GM19455 (cell line): ENCODE data around the gene SLC25A11.
"Not testable (repeated sequence)": the region's sequence is repeated elsewhere in the genome, so short reads cannot be mapped to it uniquely, and the experiment has no call there.

Experiments
- ATAC-seq: cut with Tn5 transposase; IDR thresholded peaks from one replicate; pipeline ENCODE4 v1.9.1; 2021; ENCODE audit not compliant: unreplicated experiment

SLC25A11 gene

DNA sequence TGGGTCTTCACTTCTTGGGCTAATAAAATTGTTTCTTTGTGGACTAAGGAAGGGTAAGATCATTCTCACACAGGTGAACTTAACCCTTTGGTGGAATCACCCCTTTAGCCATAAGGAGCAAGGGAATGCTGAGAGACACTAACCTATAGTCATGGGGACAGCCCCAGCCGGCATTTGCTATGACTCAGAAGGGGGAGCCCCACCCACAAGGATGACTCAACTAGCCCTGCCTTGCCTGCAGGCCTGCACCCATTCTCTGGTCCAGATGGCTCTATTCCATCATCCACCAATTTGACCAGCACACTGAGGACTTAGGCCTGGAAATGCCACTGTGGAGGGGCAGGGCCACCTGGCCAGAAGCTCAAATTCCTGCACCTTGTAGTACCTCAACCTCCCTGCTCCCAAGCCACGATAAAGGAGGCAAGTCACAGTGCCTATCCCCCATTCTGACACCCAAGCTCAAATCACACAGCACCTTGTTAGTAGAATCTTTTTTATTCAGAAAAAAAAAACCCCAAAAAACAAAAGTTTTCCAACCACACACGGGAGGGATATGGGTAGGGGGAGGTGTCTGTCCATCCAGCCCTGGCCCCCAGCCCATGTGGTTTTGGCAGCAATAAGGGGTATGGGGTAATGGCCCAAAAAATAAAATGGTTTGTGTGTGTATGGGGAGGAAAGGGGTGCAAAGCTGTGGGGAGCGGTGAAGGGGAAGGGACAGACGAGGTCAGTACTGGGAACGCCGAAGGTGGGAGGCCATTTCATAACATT, 5.5 kb upstream of the SLC25A11 start:
- ATAC-seq = no peak

- no peak for ATAC-seq
Measured at GRCh38 chr17:4944554-4945175, 4.8 kb upstream of the SLC25A11 start.

- ATAC-seq = no peak
Measured at GRCh38 chr17:4944163-4944553, 4.3 kb upstream of the SLC25A11 start.

GRCh38 chr17:4942760-4943508, 3.1 kb upstream of the SLC25A11 start:
- no peak for ATAC-seq

GRCh38 chr17:4941319-4941610, 1.4 kb upstream of the SLC25A11 start:
- no peak for ATAC-seq

- no peak for ATAC-seq
Measured at GRCh38 chr17:4940555-4941318, 891 bp upstream of the SLC25A11 start.

- peak; percentile 32 for ATAC-seq
Measured at GRCh38 chr17:4939546-4939795, 375 bp downstream of the SLC25A11 start.

- ATAC-seq = no peak
Measured at GRCh38 chr17:4938688-4939545, 929 bp downstream of the SLC25A11 start.

DNA sequence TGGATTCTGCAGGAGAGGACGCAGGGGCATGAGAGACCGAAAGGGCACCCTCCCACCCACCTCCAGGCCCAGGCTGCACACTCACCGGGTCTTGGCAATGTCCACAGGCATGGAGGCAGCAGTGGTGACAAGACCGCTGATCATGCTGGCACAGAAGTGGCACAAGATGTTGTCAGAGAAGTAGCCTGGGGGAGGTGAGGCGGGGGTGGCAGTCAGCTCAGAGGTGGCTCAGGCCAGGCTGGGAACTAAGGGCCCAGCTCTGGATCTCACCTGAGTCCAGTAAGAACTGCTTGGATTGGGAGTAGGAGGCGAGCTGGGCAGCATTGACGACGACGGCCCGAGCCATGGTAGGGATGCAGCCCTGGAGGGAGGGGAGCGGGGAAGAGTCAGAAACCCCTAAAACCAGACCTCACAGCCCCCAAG, 1.8 kb downstream of the SLC25A11 start:
- ATAC-seq = no peak

- no peak for ATAC-seq
Measured at GRCh38 chr17:4937553-4937952, 2.3 kb downstream of the SLC25A11 start.

DNA sequence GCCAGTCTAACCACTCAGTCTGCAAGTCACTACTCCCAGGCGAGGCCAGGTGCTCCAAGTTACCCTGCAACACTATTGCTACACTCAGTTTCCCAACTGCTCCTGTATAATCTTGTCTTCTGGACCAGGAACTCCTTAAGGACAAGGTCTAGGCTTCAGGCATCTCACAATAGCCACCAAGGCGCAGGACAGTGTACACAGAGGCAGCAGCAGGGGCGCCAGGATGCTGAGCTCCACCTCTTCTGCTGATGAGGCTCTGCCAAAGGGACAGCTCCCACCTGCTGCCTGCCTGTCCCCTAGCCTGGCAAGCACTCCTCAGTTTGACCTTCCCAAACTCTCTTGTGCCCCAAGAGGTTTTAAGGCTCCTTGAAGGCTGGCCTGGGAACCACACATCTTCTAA, 3.4 kb downstream of the SLC25A11 start:
- no peak for ATAC-seq

- ATAC-seq = no peak
Measured at GRCh38 chr17:4935650-4936049, 4.2 kb downstream of the SLC25A11 start.

- ATAC-seq = no peak
Measured at GRCh38 chr17:4934173-4934979, 5.5 kb downstream of the SLC25A11 start.

GRCh38 chr17:4933646-4934045, 6.2 kb downstream of the SLC25A11 start:
- no peak for ATAC-seq

GRCh38 chr17:4932756-4933155, 7.1 kb downstream of the SLC25A11 start:
- no peak for ATAC-seq

- no peak for ATAC-seq
Measured at GRCh38 chr17:4931963-4932362, 7.9 kb downstream of the SLC25A11 start, which contains the start of gene GP1BA. Gene GP1BA (plus strand): TSS chr17:4932277. CDS start chr17:4932605, 328 bp downstream.

DNA sequence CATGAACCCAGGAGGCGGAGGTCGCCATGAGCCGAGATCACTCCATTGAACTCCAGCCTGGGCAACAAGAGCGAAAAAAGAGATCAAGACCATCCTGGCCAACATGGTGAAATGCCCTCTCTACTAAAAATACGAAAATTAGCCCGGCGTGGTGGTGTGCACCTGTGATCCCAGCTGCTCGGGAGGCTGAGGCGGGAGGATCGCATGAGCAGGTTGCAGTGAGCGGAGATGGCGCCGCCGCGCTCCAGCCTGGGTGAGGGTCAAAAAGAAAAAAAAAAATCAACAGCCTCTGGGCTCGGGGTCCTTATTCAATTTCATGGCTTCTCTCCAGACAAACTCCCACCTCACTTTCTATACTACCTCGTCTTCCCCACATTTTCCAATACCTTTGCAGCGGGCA, 11.0 kb downstream of the SLC25A11 start:
- no peak for ATAC-seq

GRCh38 chr17:4926577-4927335, 13.1 kb downstream of the SLC25A11 start:
- not testable (repeated sequence) for ATAC-seq

DNA sequence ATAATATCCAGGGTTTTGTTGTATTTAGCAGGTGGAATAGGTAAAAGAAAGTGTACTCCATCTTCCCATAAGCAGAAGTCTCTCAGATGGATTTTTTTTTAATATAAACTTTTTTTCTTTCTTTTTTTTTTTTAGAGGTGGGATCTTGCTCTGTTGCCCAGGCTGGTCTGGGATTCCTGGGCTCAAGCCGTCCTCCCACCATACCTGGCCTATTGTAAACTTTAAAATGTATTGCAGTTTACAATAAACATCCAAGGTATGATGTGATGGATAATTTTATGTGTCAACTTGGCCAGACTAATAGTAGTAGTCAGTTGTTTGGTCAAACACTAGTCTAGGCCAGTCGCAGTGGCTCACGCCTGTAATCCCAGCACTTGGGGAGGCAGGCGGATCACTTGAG, 18.5 kb downstream of the SLC25A11 start:
- no peak for ATAC-seq
